Stimulated activated CD4-positive, alpha-beta T cell treated with anti-CD3 and anti-CD28 coated beads, Interleukin-15, amount 100 ng/mL, for 24 hours (primary cell): ENCODE measurements around the gene TSPAN18.

ENCODE experiments used
- DNase-seq: peaks from one replicate; pipeline ENCODE4 v3.0.0-alpha.2; 2020

TSPAN18 gene

GRCh38 chr11:44761551-44761961 lies 34.8 kb downstream of the TSPAN18 start:
- no peak for DNase-seq

GRCh38 chr11:44763121-44763820 lies 36.5 kb downstream of the TSPAN18 start:
- DNase-seq: no peak

- no peak for DNase-seq
Observed at GRCh38 chr11:44764583-44764982, 37.8 kb downstream of the TSPAN18 start.

- no peak for DNase-seq
Observed at GRCh38 chr11:44765026-44765595, 38.3 kb downstream of the TSPAN18 start.

GRCh38 chr11:44765676-44766075 lies 38.9 kb downstream of the TSPAN18 start:
- DNase-seq: no peak

- DNase-seq: no peak
Observed at GRCh38 chr11:44766112-44766971, 39.6 kb downstream of the TSPAN18 start.

- no peak for DNase-seq
Observed at GRCh38 chr11:44766972-44767278, 40.2 kb downstream of the TSPAN18 start.

- no peak for DNase-seq
Observed at GRCh38 chr11:44767421-44767820, 40.7 kb downstream of the TSPAN18 start.

GRCh38 chr11:44770401-44770800 lies 43.6 kb downstream of the TSPAN18 start:
- DNase-seq: no peak

GRCh38 chr11:44771252-44771734 lies 44.5 kb downstream of the TSPAN18 start:
- no peak for DNase-seq

- DNase-seq: no peak
Observed at GRCh38 chr11:44771841-44772240, 45.1 kb downstream of the TSPAN18 start.

GRCh38 chr11:44773351-44773965 lies 46.7 kb downstream of the TSPAN18 start:
- no peak for DNase-seq

- no peak for DNase-seq
Observed at GRCh38 chr11:44774108-44774507, 47.3 kb downstream of the TSPAN18 start.

GRCh38 chr11:44774731-44775130 lies 48.0 kb downstream of the TSPAN18 start:
- no peak for DNase-seq

GRCh38 chr11:44775366-44775984 lies 48.7 kb downstream of the TSPAN18 start:
- peak; percentile 79 for DNase-seq

- no peak for DNase-seq
Observed at GRCh38 chr11:44775985-44776446, 49.3 kb downstream of the TSPAN18 start.

GRCh38 chr11:44776551-44777208 lies 49.9 kb downstream of the TSPAN18 start:
- DNase-seq: no peak

- no peak for DNase-seq
Observed at GRCh38 chr11:44777209-44778194, 50.7 kb downstream of the TSPAN18 start.

GRCh38 chr11:44778195-44779100 lies 51.7 kb downstream of the TSPAN18 start:
- no peak for DNase-seq
